HG03469 (cell line): ENCODE data around the gene FCN3.

Experiments used
- ATAC-seq: cut with Tn5 transposase; IDR thresholded peaks from one replicate; pipeline ENCODE4 v1.9.1; 2021; ENCODE audit warnings: mild to moderate bottlenecking, moderate library complexity, moderate number of reproducible peaks; ENCODE audit not compliant: unreplicated experiment

The FCN3 gene

GRCh38 chr1:27345272-27345671, 29.4 kb downstream of the FCN3 start:
- no peak for ATAC-seq

- ATAC-seq: no peak
These were observed 31.0 kb downstream of the FCN3 start for GRCh38 chr1:27343639-27344025.

- ATAC-seq: no peak
These were observed 31.6 kb downstream of the FCN3 start for GRCh38 chr1:27342778-27343638.

DNA sequence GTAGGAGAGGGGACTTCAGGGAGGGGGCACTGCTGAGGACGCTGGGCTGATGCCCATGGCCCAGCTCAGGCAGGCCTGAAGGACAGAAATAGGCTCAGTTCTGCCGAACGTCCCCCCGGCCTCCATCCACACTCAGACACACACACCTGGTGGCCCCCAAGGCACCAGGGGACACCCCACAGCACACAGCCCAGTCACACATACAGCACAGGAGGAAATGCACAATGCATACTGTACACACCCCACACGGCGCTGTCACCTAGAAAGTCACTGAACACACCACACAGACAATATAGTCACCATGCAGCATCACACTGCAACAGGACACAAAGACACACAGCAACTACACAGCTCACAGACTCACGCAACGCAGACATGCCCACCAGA, 32.2 kb downstream of the FCN3 start:
- ATAC-seq: no peak

- no peak for ATAC-seq
These were observed 32.9 kb downstream of the FCN3 start, which contains the start of gene SYTL1 for GRCh38 chr1:27341525-27342252. Gene SYTL1 (plus strand): TSS chr1:27342022. CDS start chr1:27345335, 3,313 bp downstream.

- no peak for ATAC-seq
These were observed 35.4 kb downstream of the FCN3 start for GRCh38 chr1:27339213-27339612.

DNA sequence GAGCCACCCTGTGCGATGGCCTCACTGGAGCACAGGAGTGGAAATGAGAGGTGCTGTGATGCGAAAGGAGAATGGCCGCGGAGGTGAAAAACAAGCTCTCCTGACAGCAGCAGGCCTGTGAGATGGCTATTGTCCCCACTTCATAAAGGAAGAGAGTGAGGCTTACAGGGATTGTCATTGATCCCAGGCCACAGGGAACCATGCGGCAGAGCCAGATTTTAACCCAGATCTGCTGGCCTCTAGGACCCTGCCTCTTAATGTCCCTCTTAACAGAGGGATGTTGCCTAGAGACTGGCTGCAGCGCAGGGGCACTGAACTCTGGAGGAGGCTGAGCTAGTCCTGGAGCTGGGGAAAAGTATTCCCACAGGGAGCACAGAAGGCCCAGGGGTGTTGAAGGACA, 35.9 kb downstream of the FCN3 start:
- ATAC-seq: no peak

DNA sequence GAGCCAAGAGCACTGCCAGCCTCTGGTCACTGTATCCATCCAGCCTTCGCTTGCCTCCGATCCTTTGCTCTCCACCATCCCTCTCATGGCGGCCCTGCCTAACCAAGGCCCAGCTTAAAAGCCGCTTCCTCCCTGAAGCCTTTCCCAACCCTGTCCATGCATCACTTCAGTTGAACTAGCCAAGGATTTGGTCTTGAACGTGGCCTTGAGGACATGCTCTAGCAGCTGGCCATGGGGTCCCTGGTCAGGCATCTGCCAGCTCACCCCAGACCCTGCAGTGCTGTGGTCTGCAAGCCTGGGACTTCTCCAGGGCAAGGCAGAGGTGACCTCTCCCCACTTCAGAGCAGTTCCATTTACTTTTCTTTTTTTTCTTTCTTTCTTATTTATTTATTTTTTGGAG, 37.9 kb downstream of the FCN3 start:
- no peak for ATAC-seq

DNA sequence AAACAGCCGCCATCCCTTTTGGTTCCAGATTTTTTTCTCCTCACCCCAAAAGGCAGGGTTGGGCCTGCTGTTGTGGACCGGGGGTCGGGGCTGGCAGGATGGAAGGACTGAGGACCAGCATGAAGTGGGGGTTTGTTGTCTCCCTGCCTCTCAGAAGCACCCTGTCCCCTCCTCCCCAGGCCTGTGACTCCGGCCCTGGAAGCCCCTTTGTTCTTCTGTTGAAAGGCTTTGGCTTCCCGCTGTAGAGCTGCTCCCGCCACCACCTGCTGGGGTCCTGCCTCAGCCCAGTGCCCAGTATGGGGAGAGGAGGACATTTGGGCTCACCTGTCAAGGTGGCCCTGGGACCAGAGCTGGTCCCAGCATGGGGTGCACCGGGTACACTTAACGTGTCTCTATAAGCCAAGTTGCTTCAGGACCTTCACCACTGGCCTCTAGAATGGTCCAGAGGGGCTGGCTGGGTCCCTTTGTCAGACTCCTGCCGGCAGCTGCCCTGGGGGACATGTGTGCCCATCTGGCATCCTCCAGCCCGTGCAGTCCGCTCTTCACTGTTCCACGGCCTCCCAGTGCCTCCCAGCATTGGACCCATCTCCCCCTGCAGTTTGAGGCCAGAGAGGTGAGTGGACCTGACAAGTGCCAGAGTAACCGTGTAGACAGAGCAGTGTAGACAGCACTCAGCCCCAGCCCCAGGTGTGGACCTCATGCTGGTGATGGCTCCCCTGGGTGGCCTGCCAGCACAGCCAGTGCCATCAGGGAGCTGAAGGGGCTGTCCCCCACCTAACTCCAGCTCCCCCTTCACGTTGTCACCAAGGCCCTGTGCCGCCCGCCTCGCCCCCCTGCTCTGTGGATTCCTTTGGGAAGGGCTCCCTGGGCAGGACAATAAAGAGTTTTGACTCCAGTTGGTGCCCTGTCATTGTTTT, 38.9 kb downstream of the FCN3 start:
- ATAC-seq: no peak

- no peak for ATAC-seq
These were observed 40.8 kb downstream of the FCN3 start for GRCh38 chr1:27333717-27334279.

DNA sequence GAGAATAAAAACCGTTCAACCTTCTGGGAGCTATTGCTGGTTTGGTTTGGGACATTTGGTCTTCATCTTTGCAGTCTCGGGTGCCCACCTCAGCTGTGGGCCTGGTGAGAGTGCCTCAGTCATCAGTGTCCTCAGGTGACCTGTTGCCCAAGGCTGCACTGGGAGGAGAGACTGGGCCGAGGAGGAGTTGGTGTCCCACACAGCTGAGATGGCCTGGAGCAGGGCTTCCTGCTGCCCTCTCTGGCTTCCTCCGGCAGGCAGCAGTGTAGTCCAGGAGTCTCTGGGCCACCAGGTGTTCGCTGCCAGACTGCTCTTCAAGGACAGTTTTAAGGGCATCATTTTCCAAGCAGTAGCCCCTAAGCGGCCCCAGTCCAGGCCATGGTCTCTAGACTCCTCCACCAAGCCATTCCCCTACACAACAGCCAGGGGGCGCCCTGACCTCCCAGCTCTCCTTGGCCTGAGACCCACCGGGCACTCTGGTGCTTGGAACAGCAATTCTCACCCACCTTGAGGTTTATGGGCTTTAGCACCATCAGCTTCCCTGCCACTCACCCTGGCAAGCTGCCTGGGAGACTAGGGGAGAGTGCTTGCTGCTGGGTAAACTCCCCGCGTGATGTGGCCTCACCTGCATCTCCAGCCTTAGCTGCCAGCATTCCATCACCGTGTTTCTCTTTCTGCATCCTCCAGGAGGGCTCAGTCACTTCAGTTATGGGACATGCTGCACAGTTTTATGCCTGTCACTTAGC, 41.9 kb downstream of the FCN3 start:
- ATAC-seq: no peak

- ATAC-seq: no peak
These were observed 42.7 kb downstream of the FCN3 start for GRCh38 chr1:27331922-27332321.

DNA sequence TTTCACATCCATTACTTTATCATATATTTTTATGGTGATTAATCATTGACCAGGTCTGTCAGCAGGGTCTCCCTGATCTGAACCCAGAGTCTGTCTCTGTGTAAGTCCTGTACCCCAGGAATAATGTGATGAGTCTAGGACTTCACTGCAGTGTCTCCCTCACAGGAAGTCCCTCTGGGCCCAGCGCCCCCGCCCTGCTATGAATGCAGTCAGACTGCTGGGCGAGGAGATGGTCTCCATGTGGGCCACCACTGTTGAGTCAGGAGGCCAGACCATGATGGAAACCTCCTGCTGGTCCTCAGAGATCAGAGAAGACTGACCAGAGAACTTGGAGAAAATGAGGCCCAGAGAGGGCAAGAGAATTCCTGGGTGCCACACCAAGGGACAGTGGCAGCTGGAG, 43.2 kb downstream of the FCN3 start:
- ATAC-seq: no peak

DNA sequence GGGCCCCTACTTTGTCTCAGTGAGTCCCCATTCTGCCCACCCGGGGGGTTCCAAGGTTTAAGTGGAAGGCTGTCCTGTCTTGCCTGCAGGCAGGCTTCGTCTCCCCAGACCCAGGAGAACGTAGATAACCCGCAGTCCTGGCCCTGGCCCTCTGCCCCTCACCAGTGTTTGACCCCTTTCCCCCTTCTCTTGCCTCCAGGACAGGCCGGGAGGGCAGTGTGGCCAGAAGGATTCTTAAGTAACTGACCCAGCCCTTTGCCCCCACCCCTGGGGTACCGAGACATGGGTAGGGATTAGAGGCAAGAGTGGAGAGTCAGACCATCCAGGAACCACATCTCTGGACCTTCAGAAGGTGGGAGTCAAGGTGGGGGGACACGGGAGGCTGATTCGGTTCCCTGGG, 43.8 kb downstream of the FCN3 start:
- no peak for ATAC-seq

- ATAC-seq: no peak
These were observed 46.7 kb downstream of the FCN3 start for GRCh38 chr1:27327964-27328363.

- ATAC-seq: no peak
These were observed 49.3 kb downstream of the FCN3 start for GRCh38 chr1:27325286-27325685.

DNA sequence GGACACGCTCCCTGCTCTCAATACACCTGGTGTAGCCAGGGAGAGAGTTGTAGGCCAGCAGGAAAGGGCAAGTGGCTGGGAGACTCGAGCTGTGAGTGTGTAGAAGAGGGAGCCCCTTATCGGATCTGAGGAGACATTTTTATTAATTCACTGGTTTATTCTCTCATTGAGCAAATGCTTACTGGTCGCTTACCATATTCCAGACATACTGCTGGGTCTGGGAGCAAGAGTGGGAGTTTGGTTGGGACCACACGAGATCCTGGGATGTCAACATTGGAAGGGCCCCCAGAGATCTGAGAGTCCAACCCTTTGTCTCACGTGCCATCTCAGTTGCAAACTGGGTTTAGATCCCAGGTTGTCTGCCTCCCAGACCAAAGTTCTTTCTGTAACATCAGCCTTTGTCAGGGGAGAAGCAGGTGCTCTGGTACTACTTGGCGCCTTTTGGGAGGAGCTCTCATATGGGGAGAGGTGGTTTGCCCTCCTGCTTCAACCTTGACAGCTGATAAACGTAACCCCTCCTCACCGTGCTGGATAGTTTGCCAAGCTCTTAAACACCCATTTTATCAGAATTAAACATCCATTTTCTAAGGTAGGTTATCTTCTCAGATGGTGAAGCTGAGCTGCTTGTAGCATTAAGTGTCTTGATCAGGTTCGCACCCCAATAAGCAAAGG, 51.9 kb downstream of the FCN3 start:
- no peak for ATAC-seq

DNA sequence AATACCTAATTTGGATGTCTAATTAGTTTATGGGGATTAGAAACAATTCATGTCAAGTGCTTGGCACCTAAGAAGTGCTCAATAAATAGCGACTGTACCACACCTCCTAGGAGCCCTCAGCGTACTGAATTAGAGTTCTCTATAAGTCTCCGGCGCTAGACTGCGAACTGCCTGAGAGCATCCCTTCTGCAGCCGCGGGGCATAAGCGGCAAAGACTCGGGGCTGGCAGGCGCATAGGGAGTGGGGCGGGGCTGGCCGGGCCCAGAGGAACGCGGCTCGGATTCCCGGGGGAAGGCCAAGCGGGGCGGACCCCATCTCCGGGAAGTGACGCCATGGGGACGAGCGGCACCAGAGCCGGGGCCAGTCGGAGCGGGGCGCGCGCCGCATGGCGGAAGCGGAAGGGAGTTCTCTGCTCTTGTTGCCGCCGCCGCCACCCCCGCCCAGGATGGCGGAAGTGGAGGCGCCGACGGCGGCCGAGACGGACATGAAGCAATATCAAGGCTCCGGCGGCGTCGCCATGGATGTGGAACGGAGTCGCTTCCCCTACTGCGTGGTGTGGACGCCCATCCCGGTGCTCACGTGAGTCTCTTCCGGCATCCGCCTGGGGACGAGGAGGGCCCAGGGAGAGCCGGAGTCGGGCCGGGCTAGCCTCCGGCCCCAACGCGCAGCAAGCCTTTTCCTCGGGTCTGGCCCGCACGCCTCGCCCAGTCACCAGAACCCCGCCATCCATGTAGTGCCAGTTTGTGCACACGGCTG, 52.6 kb downstream of the FCN3 start, which contains the start of gene TMEM222:
TMEM222 (plus strand) TSS at position 351 of the 756 bp plus-strand sequence; CDS start at position 386, 35 bp downstream.
- ATAC-seq: peak; percentile 73
